Ramos (cell line): Measurements from ENCODE around the gene ZFTA.
"Not testable (repeated sequence)": the region's sequence is repeated elsewhere in the genome, so short reads cannot be mapped to it uniquely, and the experiment has no call there.

Source experiments
- in situ Hi-C: fragments of 300-500 bp; cut with MboI; formaldehyde crosslinking; loops from one replicate; pipeline ENCODE4 v1.14.3; 2022; ENCODE audit warnings: low sequenced_read_pairs; ENCODE audit not compliant: unreplicated experiment

Gene ZFTA

GRCh38 chr11:63779039-63779438 is 10.5 kb upstream of the ZFTA start:
- in situ Hi-C loops: no loop called here

GRCh38 chr11:63775191-63775590 is 6.6 kb upstream of the ZFTA start:
- in situ Hi-C loops: no loop called here

GRCh38 chr11:63771741-63772318 is 3.3 kb upstream of the ZFTA start:
- in situ Hi-C loops: not testable (repeated sequence)

GRCh38 chr11:63770763-63771162 is 2.2 kb upstream of the ZFTA start:
- in situ Hi-C loops: no loop called here

GRCh38 chr11:63769714-63770455 is 1.3 kb upstream of the ZFTA start:
- in situ Hi-C loops: no loop called here

GRCh38 chr11:63769042-63769713 is 603 bp upstream of the ZFTA start:
- in situ Hi-C loops: no loop called here

GRCh38 chr11:63767565-63768236 is 874 bp downstream of the ZFTA start:
- in situ Hi-C loops: no loop called here

- in situ Hi-C loops: no loop called here
These were observed 1.4 kb downstream of the ZFTA start for GRCh38 chr11:63767267-63767564.

GRCh38 chr11:63766531-63767235 is 1.9 kb downstream of the ZFTA start:
- in situ Hi-C loops: no loop called here

GRCh38 chr11:63765688-63766241 is 2.8 kb downstream of the ZFTA start:
- in situ Hi-C loops: no loop called here

- in situ Hi-C loops: no loop called here
These were observed 3.6 kb downstream of the ZFTA start for GRCh38 chr11:63764679-63765647.

GRCh38 chr11:63764340-63764678 is 4.3 kb downstream of the ZFTA start:
- in situ Hi-C loops: no loop called here

GRCh38 chr11:63763496-63764339 is 4.9 kb downstream of the ZFTA start:
- in situ Hi-C loops: no loop called here

- in situ Hi-C loops: no loop called here
These were observed 5.7 kb downstream of the ZFTA start for GRCh38 chr11:63762654-63763495.

GRCh38 chr11:63761931-63762653 is 6.5 kb downstream of the ZFTA start:
- in situ Hi-C loops: no loop called here

- in situ Hi-C loops: no loop called here
These were observed 7.4 kb downstream of the ZFTA start for GRCh38 chr11:63761188-63761587.
